HS-27A (cell line): ENCODE data around the gene SCAF11.

Experiments
- DNase-seq: peaks from one replicate; pipeline ENCODE4 v3.0.0-alpha.2; 2012; ENCODE audit warnings: low read depth, missing footprints

SCAF11 gene

GRCh38 chr12:45913631-45914030, 76.7 kb downstream of the SCAF11 start:
- DNase-seq, result no peak

GRCh38 chr12:45912774-45913173, 77.6 kb downstream of the SCAF11 start:
- DNase-seq, result no peak

GRCh38 chr12:45909041-45909713, 81.2 kb downstream of the SCAF11 start:
- DNase-seq, result no peak

- DNase-seq, result no peak
These were observed 82.4 kb downstream of the SCAF11 start for GRCh38 chr12:45907955-45908354.

GRCh38 chr12:45898094-45898493, 92.3 kb downstream of the SCAF11 start:
- no peak for DNase-seq

GRCh38 chr12:45895961-45896360, 94.4 kb downstream of the SCAF11 start:
- DNase-seq, result no peak

GRCh38 chr12:45893240-45893639, 97.1 kb downstream of the SCAF11 start:
- DNase-seq, result no peak

GRCh38 chr12:45890276-45890675, 100.1 kb downstream of the SCAF11 start:
- no peak for DNase-seq

- DNase-seq, result no peak
These were observed 102.8 kb downstream of the SCAF11 start for GRCh38 chr12:45887544-45887943.

GRCh38 chr12:45886685-45887084, 103.7 kb downstream of the SCAF11 start:
- DNase-seq, result no peak

GRCh38 chr12:45883187-45883586, 107.2 kb downstream of the SCAF11 start:
- DNase-seq, result no peak

- no peak for DNase-seq
These were observed 109.8 kb downstream of the SCAF11 start for GRCh38 chr12:45880533-45880932.

- no peak for DNase-seq
These were observed 110.9 kb downstream of the SCAF11 start for GRCh38 chr12:45879363-45879895.

GRCh38 chr12:45878630-45879255, 111.6 kb downstream of the SCAF11 start:
- DNase-seq, result no peak

GRCh38 chr12:45877069-45877468, 113.3 kb downstream of the SCAF11 start:
- no peak for DNase-seq

GRCh38 chr12:45872446-45872845, 117.9 kb downstream of the SCAF11 start:
- DNase-seq, result no peak
